Esophagus (tissue), 2 donors: ENCODE data around the gene STMN1. TPM values are rescaled to one million over a fixed set of nuclear protein-coding genes. Genes with fewer than 3 reads are reported as not detected.
A peak's percentile ranks its signal among the peaks of the same experiment; 100 is the strongest.

Experiments used
- H3K27ac ChIP-seq, 2 donors: one replicate each; pipeline ENCODE4 v1.5.1; 2013; ENCODE audit warnings: low read depth in 2 of 2, mild to moderate bottlenecking in 2 of 2, inconsistent platforms in 1 of 2, low read length in 1 of 2, moderate library complexity in 1 of 2
- H3K27me3 ChIP-seq, 2 donors: one replicate each; pipeline ENCODE4 v1.6.1; 2013; ENCODE audit warnings: low read length in 2 of 2, control low read depth in 1 of 2, mild to moderate bottlenecking in 1 of 2; ENCODE audit not compliant: insufficient read depth in 2 of 2, control insufficient read depth in 1 of 2
- H3K36me3 ChIP-seq, 2 donors: one replicate each; pipeline ENCODE4 v1.6.1; 2013; ENCODE audit warnings: low read length in 1 of 2; ENCODE audit not compliant: control insufficient read depth in 2 of 2, insufficient read depth in 2 of 2
- H3K4me1 ChIP-seq, 2 donors: one replicate each; pipeline ENCODE4 v1.6.1; 2013; ENCODE audit warnings: low read length in 1 of 2; ENCODE audit not compliant: control insufficient read depth in 2 of 2, insufficient read depth in 2 of 2
- H3K4me3 ChIP-seq, 2 donors: one replicate each; pipeline ENCODE4 v1.5.1; 2013; ENCODE audit warnings: low read length in 2 of 2, mild to moderate bottlenecking in 2 of 2, low read depth in 1 of 2, moderate library complexity in 1 of 2
- H3K9me3 ChIP-seq, 2 donors: one replicate each; pipeline ENCODE4 v1.6.1; 2013; ENCODE audit warnings: mild to moderate bottlenecking in 2 of 2, low read depth in 1 of 2, low read length in 1 of 2, moderate library complexity in 1 of 2; ENCODE audit not compliant: control insufficient read depth in 2 of 2, insufficient read depth in 1 of 2
- WGBS, 2 donors: extraction: QIAGEN DNeasy Blood & Tissue Kit; methylation state at CpG; one replicate each; pipeline ENCODE4 v1.1.7; 2013; 5-methylcytosine and 5-hydroxymethylcytosine counted together
- polyA plus RNA-seq, 2 donors: library from polyadenylated mRNA; stranded (reverse); fragments of 200-250 nt; gene quantifications; one replicate each; pipeline ENCODE4 v1.2.3, GENCODE V29; 2013
- donor health status: healthy with polysubstance abuse.
- donor health status: Bipolar disorder and iron deficiency.

STMN1 gene
- polyA plus RNA-seq, 2 donors: 115 to 137 TPM

GRCh38 chr1:25881266-25881665 is 25.0 kb downstream of the STMN1 start:
- 90 to 91% methylated on average over 8 to 11 of the region's 11 CpGs for WGBS, 2 donors
- Histone ChIP-seq H3K36me3 (no peaks in the 10 kb centered on the region), H3K27me3 (no peaks in the 10 kb centered on the region), H3K4me3 (no peak overlapping the region), H3K27ac (no peak overlapping the region), H3K4me1 (peaks cover 0 to 11% of the 10 kb centered on the region in 2 donors), H3K9me3 (no peaks in the 10 kb centered on the region)

- Histone ChIP-seq H3K4me3 (no peak overlapping the region), H3K9me3 (no peaks in the 10 kb centered on the region), H3K4me1 (peaks cover 4 to 14% of the 10 kb centered on the region in 2 donors), H3K36me3 (no peaks in the 10 kb centered on the region), H3K27ac (no peak overlapping the region), H3K27me3 (no peaks in the 10 kb centered on the region)
- 90 to 92% methylated on average over 5 of the region's 5 CpGs for WGBS, 2 donors
Observed at GRCh38 chr1:25880518-25880917, 25.7 kb downstream of the STMN1 start.

- WGBS, 2 donors: 42 to 70% methylated on average over 2 of the region's 2 CpGs
- H3K27ac ChIP-seq: no peak overlapping the region
- no peaks in the 10 kb centered on the region for H3K27me3 ChIP-seq
Observed at GRCh38 chr1:25879675-25880074, 26.5 kb downstream of the STMN1 start.

GRCh38 chr1:25878690-25879089 is 27.5 kb downstream of the STMN1 start:
- Histone ChIP-seq H3K27ac (no peak overlapping the region), H3K4me1 (peaks cover 4 to 17% of the 10 kb centered on the region in 2 donors), H3K27me3 (no peaks in the 10 kb centered on the region), H3K9me3 (no peaks in the 10 kb centered on the region), H3K36me3 (no peaks in the 10 kb centered on the region), H3K4me3 (no peak overlapping the region)
- 56 to 66% methylated on average over 5 of the region's 5 CpGs for WGBS, 2 donors

More at GRCh38 chr1:25879675-25880074, 26.5 kb downstream of the STMN1 start:
- Histone ChIP-seq H3K9me3 (no peaks in the 10 kb centered on the region), H3K36me3 (no peaks in the 10 kb centered on the region), H3K4me3 (no peak overlapping the region), H3K4me1 (peaks cover 4 to 15% of the 10 kb centered on the region in 2 donors)

- Histone ChIP-seq H3K27ac (peak overlapping the region; percentile 51 to 58), H3K4me1 (peaks cover 4 to 19% of the 10 kb centered on the region in 2 donors), H3K4me3 (no peak overlapping the region), H3K9me3 (no peaks in the 10 kb centered on the region), H3K36me3 (no peaks in the 10 kb centered on the region), H3K27me3 (no peaks in the 10 kb centered on the region)
- WGBS, 2 donors: 53 to 79% methylated on average over 2 of the region's 2 CpGs
Observed at GRCh38 chr1:25877155-25877554, 29.1 kb downstream of the STMN1 start.

DNA sequence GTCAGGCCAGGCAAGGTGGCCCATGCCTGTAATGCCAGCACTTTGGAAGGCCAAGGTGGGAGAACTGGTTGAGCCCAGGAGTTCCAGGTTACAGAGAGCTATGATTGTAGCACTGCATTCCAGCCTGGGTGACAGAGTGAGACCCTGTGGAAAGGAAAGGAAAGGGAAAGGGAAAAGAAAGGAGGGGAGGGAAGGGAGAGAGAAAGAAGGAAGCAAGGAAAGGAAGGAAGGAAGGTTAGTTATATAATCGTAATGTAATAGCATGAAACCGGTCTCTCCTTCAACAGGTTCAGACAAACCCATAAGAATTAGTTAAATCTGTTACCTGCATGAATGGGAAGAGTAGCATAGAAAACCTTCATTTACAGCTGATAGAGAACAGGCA is 29.5 kb downstream of the STMN1 start:
- Histone ChIP-seq H3K27me3 (no peaks in the 10 kb centered on the region), H3K4me3 (no peak overlapping the region), H3K4me1 (peaks cover 5 to 21% of the 10 kb centered on the region in 2 donors), H3K27ac (peak overlapping the region; percentile 80 to 92), H3K36me3 (no peaks in the 10 kb centered on the region), H3K9me3 (no peaks in the 10 kb centered on the region)
- 38 to 53% methylated on average over 2 of the region's 2 CpGs for WGBS, 2 donors

DNA sequence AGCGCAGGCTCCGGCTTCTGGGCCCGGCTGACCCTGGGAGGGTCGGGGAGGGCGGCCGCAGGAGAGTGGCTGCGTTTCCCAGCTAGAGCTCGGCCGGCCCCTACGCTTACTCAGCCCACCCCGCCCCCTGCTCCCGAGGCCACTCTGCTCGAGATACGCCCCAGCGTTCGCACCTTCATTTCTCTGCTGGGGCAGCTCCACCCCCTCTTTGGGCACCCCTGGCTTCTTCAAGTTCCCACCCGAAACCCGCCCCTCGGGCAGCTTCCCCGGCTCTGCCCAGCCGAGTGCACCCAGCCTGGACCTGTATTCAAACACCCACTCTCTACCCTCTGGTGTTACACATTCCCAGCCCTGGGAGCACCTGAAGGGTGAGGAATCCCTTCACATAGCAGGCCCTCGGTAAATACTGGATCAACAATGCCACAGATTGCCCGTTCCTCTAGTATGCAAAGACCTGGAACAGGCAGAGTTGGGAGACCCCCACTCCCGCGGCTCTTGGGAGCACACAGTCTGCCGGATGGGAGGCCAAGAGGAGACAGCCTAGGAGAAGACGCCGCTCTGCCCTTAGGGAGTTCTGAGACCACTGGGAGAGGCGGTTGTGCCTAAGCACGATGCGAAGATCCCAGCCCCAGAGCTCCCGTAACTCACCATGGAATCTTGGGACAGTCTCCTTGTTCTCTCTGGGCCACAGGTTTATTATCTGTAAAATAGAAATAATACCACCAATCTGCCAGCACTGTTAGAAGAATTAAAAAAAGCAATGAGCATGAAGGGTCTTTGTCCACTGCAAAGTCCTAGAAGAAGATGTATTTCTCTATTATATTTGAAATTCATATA is 30.1 kb downstream of the STMN1 start:
- Histone ChIP-seq H3K9me3 (no peaks in the 10 kb centered on the region), H3K36me3 (no peaks in the 10 kb centered on the region), H3K27me3 (no peaks in the 10 kb centered on the region), H3K4me3 (peak overlapping the region; percentile 61 to 75), H3K27ac (peak overlapping the region; percentile 92 to 95), H3K4me1 (peaks cover 10 to 24% of the 10 kb centered on the region in 2 donors)
- WGBS, 2 donors: 16 to 27% methylated on average over 29 to 32 of the region's 32 CpGs

GRCh38 chr1:25875154-25875855 is 30.9 kb downstream of the STMN1 start, which contains the start of gene PAQR7:
PAQR7 (minus strand) TSS chr1:25875708; CDS start chr1:25863839, 11,869 bp downstream.
- Histone ChIP-seq H3K4me3 (peak within 1 kb of the TSS; percentile 61 to 75), H3K9me3 (no peaks in the 10 kb centered on the region), H3K27me3 (no peaks in the 10 kb centered on the region), H3K36me3 (peaks cover 0 to 1% of the 10 kb centered on the region in 2 donors), H3K4me1 (peaks cover 11 to 27% of the 10 kb centered on the region in 2 donors), H3K27ac (peak within 1 kb of the TSS; percentile 92 to 95)
- 0 to 1% methylated on average over 64 to 75 of the region's 75 CpGs for WGBS, 2 donors

GRCh38 chr1:25874635-25875153 is 31.5 kb downstream of the STMN1 start:
- peaks cover 0 to 3% of the 10 kb centered on the region in 2 donors for H3K36me3 ChIP-seq

More at GRCh38 chr1:25874635-25875153, 31.5 kb downstream of the STMN1 start:
- Histone ChIP-seq H3K4me1 (peaks cover 11 to 23% of the 10 kb centered on the region in 2 donors), H3K27me3 (no peaks in the 10 kb centered on the region), H3K27ac (peak overlapping the region; percentile 92 to 95), H3K9me3 (no peaks in the 10 kb centered on the region), H3K4me3 (peak overlapping the region; percentile 61 to 75)
- 23 to 25% methylated on average over 8 of the region's 8 CpGs for whole genome bisulfite sequencing, 2 donors
